ENCODE measurements around the gene DOCK1.
A peak's percentile ranks its signal among the peaks of the same experiment; 100 is the strongest.

Gene DOCK1

DNA sequence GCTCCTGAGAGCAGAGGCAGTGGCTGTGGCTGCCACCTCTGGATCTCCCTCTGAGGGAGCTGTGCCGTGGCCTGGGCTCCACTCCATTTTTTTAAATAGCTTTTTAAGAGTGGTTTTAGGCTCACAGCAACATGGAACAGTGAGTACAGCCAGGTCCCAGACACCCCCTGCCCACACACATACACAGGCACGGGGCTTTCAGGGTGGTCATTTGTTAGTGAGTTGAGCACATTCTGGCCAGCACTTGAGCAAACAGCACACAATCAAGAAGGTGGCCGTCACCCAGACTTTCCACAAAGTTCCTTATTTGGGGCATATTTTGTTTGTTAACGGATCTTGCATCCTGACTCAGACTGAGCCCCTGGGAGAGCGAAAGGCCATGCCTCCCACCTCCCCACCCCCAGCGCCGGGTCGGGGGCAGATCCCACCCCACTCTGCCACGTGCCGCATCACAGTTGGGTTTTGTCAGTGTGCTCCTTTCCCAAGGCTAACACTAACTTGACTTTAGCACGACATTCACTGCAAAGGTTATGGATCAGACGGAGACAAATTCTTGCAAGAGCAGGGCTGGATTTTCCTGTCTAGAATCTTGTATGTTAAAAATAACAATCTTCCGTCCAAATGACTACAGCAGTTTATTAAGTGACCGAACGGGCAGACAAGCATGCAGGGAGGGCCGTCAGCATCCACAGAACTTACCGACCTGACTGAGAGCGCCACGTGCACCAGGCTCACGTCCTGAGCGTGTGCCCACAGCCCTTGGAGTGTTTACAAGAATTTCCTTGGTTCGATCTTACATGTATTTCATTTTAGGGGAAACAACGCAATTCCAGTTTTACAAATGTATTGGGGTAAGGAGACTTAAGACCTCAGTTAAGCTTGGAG, 487.4 kb downstream of the DOCK1 start:
- no peak for DNase-seq (ENCODE audit: low read depth, low spot score)

DNA sequence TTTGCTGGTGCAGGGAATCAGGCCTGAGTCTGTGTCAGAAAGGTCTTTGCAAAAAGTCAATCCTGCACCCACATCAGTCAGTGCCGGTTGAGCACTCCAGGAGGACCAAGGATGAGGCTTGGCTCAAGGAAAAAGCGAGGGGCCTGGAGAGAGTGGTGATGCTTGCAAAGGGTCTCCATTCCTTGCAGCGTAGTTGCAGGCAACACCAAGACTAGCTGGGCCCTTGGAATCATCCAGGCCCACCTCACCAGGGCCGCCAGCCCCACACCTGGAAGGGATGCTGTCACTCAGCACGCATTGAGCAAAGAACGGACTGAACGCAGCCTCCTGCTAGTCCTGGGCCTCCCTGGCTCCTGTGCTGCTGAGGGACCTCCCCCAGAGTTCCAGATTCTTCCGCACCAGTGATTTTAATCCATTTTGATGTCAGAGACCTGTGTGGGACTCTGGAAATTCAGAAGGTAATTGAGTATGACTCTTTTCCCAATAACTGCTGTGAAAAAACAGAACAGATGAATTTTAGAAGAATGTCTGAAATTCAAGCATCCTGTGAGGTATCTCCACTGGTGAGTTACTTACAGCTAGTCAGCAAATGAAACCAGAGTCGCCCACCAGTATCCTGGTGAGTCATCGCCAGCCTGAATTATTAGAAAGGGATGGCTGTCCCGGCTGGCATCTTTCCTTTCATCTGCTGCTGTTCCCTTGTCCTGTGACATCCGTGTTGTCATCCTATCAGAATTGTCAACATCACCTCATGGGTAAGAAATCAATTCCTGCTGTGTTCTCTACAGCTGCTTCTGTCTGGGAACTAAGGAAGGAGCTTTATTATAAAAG, 493.1 kb downstream of the DOCK1 start:
- DNase-seq (ENCODE audit: low read depth, low spot score) = no peak

DNA sequence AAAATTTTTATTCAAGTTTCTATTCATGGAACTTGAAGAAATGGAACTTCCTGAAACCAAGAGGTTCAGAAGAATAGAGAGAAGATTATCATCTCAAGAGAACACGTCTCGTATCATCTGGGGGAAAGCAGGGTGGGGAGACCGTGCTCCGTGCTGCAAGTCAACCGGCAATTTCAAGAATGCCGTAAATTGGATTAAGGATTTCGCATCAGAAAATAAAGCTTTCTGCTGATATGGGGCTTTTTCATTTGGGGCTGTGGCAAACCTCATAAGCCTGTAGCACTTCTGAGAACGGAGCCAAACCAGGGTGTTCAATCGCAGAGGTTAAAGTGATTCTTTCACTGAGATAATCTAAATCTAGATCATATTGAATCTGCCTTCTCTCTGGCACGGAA, 493.7 kb downstream of the DOCK1 start:
- no peak for DNase-seq (ENCODE audit: low read depth, low spot score)

DNA sequence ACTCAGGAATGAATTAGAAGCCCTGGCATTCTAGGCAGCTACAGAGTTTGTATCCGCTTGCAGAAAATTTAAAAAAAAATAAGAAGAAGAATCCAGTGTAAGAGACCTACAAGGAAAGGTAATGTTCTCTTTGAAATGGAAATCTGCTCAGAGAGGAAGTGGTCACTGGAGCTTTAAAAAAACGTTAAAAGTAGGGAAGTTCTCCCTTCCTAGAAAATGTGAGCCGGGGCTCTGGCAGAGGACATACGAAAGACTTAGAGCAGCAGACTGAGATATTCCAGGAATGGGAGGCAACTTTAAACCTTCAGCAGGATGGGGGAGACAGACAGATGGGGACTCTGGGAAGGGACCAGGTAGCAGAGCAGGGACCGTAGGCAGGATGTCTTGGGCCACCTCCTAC, 494.4 kb downstream of the DOCK1 start:
- no peak for DNase-seq (ENCODE audit: low read depth, low spot score)

DNA sequence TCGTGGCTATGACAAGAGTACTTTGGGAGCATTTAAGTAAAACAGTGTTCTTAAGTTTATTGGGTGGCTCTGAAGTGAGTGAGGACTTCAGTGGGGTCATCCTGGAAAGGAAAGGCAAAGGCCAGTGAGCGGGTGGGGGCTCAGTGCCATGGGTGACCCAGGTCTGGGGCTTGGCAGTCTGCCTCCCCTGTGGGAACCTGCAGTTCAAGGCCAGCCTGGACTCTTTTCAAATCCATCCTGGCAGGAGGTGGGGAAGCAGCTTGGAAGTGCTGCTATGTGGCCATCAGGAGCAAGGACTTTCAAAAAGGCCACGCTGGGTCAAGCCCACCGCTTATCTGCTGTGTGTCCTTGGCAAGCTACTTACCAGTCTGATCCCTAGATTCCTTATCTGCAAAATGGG, 495.0 kb downstream of the DOCK1 start:
- DNase-seq (ENCODE audit: low read depth, low spot score) = no peak

DNA sequence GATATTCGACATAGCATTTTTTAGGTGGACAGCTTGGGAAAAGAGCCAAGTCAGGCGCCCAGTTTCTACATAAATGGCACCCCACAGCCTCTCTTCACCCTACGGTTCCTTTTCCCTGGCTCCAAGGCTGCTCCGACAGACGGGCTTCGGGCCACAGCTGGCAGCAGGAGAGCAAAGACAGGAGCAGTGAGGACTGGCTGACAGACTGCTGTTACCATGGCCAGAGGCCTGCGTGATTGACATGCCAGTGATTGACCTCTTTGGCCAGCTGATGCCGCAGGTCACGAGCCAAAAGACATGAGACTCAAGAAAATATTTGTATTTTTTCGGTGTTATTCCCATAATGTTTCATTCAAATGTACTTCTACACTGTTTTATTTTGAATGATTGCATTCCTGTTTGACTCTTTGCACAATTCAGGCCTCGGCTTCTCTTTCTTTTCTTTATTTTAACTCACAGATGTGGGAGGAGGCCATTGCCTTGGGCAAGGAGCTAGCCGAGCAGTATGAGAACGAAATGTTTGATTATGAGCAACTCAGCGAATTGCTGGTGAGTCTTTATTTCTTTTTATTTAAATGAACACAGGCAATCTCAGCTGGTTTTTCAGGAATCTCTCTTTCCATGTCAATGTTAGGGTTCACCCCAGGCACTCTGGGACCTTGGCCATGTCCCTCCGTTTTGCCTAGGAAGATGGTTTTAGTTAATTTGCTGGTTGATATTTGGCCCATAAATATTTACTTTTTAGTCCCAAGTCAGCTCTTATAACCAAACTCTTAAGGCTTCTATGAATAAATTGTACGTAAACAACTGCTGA, 497.6 kb downstream of the DOCK1 start:
- DNase-seq (ENCODE audit: low read depth, low spot score) = peak; percentile 18

DNA sequence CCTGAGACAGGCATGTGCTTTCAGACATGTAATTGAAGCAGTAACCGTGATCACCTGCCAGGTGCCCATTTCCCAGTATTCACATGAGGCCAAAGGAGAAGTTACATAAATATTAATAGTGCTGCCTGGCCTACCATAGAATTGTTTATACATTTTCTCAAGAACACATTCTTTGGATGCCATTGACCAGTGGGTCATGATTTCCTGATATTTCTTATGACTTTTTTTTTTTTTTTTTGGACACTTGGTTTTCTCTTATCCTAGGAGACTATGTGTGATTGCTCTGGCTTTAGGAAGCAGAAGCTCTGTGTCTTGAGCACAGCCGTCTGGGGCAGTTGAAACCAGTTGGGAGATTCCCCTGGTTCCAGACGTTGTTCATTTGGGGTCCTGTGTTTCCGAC, 500.0 kb downstream of the DOCK1 start:
- DNase-seq (ENCODE audit: low read depth, low spot score) = no peak

DNA sequence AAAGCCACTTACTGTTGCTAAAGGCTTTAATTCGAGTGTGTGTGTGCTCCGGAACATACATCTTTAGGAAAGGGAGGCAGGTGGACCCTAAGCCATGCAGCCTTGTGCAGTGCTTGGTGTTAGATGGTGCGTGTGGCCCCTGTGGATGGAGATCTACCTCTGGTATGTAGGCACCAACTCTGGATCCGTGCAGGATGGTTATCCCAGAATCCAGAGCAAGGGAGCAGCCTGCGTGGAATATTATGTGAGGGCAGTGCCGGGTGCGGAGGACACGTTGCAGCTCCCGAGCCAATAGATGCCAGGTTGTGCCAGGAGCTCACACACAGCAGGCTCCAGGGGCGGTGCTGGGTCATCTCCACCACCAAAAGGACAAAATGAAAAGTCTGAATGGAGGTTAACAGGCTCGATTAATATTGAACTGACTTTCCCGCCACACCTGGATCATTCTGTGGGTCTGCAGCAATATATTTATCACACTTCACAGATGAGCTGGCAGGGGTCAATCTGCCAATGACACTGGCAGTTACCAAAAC, 500.9 kb downstream of the DOCK1 start:
- no peak for DNase-seq (ENCODE audit: low read depth, low spot score)

DNA sequence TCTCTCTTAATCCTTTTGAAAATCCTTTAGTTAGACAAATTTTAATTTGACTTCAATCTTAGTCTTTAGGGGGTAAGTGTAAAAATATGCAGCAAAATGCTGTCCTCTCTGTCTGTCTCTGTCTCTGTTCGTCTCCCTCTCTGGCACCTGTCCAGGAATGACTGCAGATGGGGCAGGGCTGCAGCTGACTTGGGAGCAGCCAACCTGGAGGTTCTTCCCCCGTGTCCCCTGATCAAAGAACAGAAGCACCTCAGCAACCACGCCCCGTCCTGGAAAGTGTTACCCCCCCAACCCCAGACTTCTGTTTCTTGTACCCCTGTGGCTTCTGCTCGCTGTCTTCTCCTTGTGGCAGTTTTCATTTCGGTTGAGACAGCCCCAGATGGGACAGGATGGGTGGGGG, 502.3 kb downstream of the DOCK1 start:
- DNase-seq (ENCODE audit: low read depth, low spot score) = no peak

DNA sequence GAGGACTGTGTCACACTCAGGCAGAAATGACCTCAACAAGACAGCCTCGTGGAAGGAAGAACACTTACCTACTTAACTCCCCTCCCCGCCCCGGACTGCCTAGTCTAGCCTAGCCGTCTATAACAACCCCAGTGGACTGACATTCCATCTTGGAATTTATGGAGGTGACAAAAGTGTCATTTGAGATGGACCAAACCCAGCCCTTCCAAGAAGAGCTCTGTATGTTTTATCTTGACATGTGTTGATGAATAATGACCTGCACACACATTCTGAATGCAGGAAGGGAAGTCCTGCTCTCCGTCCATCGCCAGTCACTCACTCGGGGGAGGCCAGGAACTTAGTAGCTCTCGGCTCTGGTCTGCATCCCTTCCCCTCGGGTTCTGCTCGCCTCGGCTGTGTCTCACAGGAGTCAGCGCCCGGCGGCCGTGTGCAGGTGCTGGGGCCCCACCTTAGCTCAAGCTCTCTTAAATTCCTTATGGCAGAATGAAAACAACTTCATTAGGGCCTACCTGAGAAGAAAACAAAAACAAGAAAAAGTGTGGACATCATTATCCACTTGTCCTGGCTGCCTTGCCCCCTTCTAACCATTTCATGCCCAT, 503.0 kb downstream of the DOCK1 start:
- DNase-seq (ENCODE audit: low read depth, low spot score) = no peak

DNA sequence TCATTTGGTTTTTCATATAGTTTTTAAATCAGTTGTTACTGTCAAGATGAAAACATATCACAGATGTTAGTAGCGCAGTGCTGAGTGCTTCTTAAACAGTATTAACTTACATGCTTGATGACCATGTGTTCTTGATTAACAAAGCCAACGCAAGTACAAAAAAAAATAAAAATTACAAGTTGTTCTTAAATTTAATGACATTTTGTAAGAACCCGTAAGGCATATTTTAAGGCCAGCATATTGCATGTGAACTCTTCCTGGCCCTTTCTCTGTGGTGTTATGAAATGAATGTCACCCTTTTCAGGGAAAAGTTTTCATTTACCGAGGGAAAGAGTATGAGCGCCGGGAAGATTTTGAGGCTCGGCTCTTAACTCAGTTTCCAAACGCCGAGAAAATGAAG, 503.5 kb downstream of the DOCK1 start:
- DNase-seq (ENCODE audit: low read depth, low spot score) = no peak

DNA sequence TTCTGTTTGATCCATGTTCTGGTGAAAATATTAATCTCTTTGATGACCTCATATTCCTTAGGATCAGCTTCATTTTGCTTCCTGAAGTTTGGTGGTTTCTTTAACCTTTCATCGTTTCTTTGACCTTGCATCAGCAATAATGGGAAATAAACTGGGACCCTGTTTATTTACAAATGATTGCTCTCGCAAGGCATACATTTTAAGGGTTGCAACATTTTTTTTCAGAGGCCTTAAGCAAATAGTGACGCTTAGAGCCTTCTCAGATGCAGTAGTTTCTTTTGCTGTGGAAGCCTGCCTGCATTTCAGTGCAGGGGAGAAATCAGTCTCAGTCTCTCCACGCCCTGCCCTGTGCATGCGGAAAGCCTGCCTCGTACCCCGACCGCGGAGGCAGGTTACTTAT, 504.8 kb downstream of the DOCK1 start:
- DNase-seq (ENCODE audit: low read depth, low spot score) = no peak

DNA sequence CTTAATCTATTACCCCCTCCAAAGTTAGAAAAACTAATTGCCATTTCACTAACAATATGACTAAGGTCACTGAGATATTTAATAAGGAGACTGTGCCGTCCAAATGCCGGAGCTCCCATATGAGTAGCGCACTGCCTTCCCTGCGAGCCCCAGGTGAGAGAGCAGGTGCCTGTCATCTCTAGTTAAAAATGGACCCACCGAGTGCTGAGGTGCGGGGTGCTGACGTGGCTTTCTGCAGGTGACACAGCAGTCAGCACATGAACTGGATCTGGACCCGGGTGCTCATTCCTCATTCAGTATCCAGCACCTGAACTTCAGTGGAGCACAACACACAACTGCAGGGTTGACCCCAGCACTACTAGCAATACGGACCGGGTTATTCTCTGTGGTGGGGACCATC, 505.8 kb downstream of the DOCK1 start:
- no peak for DNase-seq (ENCODE audit: low read depth, low spot score)

DNA sequence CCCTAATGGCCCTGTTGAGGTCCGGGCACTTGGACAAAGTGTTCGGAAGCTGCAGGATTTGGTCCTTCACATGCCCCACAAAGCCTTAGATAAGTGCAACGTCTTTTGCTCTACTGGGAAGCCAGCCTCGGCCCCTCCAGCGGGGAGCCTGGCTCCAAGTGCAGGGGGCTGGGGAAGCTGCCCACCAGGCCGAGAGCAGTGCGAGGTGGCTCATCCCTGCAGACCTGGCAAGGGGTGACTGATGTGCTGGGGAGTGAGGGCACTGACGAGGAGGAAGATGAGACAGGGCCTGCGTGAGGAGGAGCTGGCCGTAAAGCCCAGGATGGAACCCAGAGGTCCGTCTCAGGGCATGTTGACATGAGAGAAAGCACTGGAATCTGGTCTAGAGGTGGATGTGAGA, 508.1 kb downstream of the DOCK1 start:
- DNase-seq (ENCODE audit: low read depth, low spot score) = no peak

DNA sequence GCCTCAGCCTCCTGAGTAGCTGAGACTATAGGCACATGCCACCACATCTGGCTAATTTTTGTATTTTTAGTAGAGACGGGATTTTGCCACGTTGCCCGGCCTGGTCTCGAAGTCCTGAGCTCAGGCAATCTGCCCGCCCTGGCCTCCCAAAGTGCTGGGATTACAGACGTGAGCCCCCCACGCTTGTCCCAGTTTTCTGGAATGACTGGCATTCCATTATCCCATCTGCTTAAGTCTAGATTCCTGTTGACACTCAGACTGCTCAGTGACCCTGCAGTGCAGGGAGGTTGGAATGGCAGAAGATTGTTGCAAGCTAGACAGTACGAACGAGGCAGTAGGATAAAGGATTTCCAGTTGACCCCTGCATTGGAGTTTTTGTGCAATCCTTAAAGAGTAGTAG, 508.8 kb downstream of the DOCK1 start:
- peak; percentile 22 for DNase-seq (ENCODE audit: low read depth, low spot score)

DNA sequence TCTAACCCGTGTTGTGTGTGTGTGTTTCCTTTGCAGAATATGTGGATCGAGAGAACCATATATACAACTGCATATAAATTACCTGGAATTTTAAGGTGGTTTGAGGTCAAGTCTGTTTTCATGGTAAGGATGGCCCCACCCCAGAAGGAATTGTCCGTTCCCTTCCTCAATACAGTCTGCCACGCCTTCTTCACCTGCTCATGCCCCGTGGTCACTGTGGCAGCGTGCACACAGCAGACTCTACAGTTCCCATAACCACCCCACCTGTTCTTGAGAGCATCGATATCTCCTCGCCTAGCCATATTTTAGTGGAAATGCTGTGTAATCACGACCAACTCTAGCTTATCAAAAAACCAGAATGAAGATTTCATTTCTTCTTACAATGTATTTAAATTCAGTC, 509.9 kb downstream of the DOCK1 start:
- DNase-seq (ENCODE audit: low read depth, low spot score) = no peak

DNA sequence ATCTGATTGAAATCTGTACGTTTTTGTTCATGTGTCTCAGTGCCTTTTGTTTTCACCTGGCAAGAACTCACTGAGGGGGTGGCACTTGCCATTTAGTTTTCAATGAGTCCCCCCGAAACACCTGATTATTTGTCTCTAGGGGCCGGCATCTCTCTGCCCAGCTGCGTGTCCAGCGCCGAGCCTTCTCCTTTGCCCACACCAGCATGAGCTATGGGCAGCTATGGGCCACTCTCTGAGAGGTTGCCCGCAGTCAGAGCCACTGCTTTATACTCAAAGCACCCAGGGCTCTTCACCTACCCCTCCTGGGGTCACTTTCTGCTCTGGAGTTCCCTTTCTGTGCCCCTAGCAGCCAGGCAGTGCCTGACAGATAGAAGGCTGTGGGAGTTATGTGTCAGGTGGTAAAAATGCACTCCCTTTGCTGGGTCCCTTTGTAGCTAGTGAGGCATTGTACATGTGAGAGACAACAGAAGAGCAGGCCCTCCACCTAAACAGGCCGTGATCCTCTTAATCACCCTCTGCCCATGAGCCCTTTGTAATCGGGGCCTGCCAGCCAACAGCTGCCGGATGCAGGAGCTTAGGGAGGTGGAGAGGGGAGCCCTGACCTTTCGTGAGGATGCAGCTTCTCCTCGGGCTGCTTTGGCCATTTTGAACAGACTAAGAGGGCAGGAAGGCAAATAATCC, 510.8 kb downstream of the DOCK1 start:
- DNase-seq (ENCODE audit: low read depth, low spot score) = no peak

DNA sequence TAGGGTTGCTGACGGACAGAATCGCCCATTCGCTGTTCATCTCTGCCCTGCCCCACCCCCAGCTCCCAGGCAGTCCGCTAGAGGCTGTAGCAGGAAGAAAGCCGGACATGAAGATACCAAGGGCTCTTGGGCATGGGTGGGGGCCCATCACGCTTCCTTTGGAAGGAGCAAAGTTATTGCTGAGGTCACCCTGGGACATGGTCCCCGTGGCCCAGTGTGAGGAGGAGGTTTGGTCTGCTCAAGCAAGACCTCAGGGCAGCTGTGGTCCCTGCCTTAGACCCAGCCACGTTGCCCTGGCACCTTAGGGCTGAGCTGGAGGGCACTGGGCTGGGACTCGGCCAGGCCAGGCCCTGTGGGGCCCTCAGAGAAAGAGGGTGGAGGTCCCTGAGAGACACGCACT, 511.8 kb downstream of the DOCK1 start:
- DNase-seq (ENCODE audit: low read depth, low spot score) = no peak

DNA sequence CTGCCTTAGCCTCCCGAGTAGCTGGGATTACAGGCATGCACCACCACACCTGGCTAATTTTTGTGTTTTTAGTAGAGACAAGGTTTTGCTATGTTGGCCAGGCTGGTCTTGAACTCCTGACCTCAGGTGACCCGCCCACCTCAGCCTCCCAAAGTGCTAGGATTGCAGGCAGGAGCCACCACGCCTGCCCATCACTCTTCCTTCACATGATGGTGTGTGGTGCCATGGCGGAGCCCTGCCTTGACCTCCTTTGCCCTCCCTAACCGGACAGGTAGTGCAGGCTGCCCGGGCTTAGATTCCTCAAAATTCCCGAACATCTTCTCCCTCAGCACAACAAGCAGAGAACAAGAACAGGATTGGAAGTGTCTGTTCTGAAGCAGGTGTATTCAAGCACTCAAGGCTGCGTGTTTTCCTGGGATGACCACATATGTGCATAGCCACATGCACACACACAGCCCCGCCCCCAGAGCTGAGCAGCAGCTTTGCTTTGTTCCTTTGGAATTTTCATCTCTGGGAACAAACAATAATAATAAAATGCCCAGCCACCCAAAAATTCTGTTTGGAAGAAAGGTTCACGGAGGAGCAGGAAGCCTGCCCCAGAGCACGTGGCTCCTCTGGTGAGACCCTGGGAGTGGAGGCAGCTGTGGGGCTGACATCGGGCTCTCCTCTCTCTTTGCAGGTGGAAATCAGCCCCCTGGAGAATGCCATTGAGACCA, 512.6 kb downstream of the DOCK1 start:
- no peak for DNase-seq (ENCODE audit: low read depth, low spot score)

DNA sequence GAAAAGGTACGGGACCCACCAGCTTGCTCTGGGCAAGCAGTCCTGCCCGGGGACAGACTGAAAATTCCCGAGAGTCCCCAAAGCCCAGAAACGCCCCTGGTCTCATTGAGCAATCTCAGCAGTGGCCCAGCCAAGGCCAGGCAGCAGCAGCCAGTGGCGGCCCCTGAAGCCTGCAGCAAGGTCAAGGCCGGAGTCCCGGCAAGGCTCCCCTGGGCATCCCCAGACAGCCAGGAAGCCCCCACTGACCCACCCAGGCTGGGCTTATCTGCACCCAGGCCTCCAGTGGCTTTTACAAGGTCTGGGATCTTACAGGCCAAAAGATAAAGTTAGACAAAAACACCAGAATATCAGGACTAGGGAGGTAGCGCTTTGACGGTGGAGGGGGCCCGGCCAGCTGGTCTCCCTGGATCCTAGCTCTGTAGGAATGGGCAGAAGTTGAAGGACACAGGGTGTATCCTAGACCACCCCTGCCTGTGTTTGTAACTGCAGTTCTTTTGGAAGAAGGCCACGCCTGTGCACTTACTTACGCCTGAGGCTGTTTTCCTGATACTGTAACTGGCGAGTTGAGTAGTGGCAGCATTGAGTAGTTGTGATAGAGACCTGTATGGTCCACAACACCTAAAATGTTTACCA, 513.4 kb downstream of the DOCK1 start:
- no peak for DNase-seq (ENCODE audit: low read depth, low spot score)

Measured in ELF-1 (cell line).